GM21390 (cell line): ENCODE results near the gene PFN1.

Source experiments
- ATAC-seq: cut with Tn5 transposase; IDR thresholded peaks from one replicate; pipeline ENCODE4 v1.9.1; 2021; ENCODE audit not compliant: unreplicated experiment

PFN1 gene

GRCh38 chr17:4945944-4946280 is 2.4 kb downstream of the PFN1 start:
- ATAC-seq, result no peak

DNA sequence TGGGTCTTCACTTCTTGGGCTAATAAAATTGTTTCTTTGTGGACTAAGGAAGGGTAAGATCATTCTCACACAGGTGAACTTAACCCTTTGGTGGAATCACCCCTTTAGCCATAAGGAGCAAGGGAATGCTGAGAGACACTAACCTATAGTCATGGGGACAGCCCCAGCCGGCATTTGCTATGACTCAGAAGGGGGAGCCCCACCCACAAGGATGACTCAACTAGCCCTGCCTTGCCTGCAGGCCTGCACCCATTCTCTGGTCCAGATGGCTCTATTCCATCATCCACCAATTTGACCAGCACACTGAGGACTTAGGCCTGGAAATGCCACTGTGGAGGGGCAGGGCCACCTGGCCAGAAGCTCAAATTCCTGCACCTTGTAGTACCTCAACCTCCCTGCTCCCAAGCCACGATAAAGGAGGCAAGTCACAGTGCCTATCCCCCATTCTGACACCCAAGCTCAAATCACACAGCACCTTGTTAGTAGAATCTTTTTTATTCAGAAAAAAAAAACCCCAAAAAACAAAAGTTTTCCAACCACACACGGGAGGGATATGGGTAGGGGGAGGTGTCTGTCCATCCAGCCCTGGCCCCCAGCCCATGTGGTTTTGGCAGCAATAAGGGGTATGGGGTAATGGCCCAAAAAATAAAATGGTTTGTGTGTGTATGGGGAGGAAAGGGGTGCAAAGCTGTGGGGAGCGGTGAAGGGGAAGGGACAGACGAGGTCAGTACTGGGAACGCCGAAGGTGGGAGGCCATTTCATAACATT is 3.0 kb downstream of the PFN1 start:
- no peak for ATAC-seq

DNA sequence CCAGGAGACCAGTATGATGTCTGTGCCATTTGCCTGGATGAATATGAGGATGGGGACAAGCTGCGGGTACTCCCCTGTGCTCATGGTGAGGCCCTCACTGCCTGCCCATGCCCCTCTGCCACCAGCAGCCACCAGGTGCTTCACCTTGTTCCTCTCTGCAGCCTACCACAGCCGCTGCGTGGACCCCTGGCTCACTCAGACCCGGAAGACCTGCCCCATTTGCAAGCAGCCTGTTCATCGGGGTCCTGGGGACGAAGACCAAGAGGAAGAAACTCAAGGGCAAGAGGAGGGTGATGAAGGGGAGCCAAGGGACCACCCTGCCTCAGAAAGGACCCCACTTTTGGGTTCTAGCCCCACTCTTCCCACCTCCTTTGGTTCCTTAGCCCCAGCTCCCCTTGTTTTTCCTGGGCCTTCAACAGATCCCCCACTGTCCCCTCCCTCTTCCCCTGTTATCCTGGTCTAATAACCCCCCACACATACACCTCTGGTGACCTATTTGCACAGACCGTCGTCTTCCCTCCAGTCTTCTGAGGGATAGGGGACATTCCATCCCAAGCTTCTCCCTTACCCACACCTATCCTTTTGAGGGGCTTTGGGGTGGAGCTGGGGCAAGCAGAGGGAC is 3.7 kb downstream of the PFN1 start:
- ATAC-seq, result no peak

DNA sequence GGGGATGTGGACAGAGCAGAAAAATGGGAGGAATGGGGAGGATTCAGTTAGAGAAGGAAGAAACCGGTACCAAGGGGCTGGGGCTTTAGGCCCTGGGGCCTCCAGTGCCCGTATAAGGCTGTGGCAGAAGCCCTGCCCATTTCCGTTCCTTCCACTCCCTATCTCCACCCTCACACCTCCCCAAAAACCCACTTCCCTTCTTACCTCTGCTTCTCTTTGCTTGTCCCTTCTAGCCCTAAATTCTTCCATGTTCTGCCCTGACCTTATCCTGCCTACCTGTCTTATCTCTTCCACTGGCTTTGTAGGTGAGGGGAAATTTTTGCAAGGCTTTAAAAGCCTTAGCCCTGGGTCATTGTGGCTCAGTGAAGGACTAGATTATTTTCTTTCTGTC is 4.2 kb downstream of the PFN1 start:
- no peak for ATAC-seq

GRCh38 chr17:4942760-4943508 is 5.4 kb downstream of the PFN1 start:
- no peak for ATAC-seq

DNA sequence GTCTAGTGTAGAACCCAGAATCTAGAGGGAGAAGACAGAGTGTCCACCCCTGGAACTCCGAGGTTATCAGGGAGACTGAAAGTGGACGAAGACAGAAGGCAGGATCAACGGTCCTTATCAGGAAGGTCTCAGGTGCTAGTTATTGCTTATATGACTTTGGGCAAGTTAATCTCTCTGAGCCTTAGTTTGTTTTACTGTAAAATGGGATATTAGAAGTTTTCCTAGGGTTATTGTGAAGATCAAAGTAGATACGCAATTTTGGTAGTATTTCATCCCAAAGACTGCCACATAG is 7.1 kb downstream of the PFN1 start:
- ATAC-seq, result no peak

GRCh38 chr17:4940555-4941318 is 7.6 kb downstream of the PFN1 start:
- no peak for ATAC-seq

GRCh38 chr17:4939796-4940554 is 8.4 kb downstream of the PFN1 start, which contains the start of the genes RNF167 and SLC25A11:
TSS of gene RNF167 (plus strand) at chr17:4940268. CDS start at chr17:4940910, 642 bp downstream.
TSS of gene SLC25A11 (minus strand) at chr17:4940046. CDS start at chr17:4939910, 136 bp downstream.
- ATAC-seq, result peak; percentile 68

- peak; percentile 2 for ATAC-seq
These were observed 8.9 kb downstream of the PFN1 start for GRCh38 chr17:4939546-4939795.

DNA sequence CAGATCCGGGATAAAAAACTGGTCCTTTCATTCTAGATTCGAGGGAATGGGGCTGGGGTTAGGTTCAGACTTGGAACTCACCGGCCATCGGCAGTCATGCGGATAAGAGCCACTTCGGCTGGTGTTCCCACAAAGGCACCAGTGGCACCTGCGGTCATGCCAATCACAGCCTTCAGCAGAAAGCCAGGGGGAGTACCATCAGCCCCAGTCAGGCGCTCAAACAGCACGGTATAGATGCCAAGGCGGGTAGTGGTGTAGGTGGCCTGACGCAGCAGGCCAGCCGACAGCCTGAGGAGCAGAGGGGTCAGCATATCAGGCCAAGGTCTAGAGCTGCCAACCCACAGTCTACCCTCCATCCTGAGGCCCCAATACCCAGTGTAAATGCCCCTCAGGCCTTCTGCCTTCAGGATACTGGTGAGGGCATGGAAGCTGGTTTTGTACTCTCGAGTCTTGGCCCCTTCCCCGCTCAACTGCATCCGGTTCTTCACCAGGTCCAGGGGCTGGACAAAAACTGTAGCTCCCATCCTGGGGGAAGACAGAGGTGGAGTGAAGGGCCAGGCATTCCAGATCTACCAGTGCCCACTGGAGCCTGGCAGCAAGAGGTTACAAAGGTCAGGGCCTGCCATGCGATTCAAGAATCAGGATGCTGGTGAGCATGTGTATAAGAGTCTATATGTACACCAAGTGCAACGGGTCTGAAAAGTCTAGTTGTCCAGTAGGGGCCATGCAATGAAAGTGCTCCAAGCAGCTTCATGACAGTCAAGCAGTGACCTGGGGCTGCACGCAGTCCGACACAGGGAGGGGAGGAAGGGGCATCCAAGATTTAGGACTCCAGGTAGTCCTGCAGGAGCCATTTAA is 9.4 kb downstream of the PFN1 start:
- ATAC-seq, result no peak

DNA sequence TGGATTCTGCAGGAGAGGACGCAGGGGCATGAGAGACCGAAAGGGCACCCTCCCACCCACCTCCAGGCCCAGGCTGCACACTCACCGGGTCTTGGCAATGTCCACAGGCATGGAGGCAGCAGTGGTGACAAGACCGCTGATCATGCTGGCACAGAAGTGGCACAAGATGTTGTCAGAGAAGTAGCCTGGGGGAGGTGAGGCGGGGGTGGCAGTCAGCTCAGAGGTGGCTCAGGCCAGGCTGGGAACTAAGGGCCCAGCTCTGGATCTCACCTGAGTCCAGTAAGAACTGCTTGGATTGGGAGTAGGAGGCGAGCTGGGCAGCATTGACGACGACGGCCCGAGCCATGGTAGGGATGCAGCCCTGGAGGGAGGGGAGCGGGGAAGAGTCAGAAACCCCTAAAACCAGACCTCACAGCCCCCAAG is 10.2 kb downstream of the PFN1 start:
- ATAC-seq, result no peak

- ATAC-seq, result no peak
These were observed 10.8 kb downstream of the PFN1 start for GRCh38 chr17:4937553-4937952.

DNA sequence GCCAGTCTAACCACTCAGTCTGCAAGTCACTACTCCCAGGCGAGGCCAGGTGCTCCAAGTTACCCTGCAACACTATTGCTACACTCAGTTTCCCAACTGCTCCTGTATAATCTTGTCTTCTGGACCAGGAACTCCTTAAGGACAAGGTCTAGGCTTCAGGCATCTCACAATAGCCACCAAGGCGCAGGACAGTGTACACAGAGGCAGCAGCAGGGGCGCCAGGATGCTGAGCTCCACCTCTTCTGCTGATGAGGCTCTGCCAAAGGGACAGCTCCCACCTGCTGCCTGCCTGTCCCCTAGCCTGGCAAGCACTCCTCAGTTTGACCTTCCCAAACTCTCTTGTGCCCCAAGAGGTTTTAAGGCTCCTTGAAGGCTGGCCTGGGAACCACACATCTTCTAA is 11.9 kb downstream of the PFN1 start:
- ATAC-seq, result no peak

- no peak for ATAC-seq
These were observed 12.7 kb downstream of the PFN1 start for GRCh38 chr17:4935650-4936049.

GRCh38 chr17:4934173-4934979 is 14.0 kb downstream of the PFN1 start:
- no peak for ATAC-seq

GRCh38 chr17:4933646-4934045 is 14.7 kb downstream of the PFN1 start:
- ATAC-seq, result no peak

- no peak for ATAC-seq
These were observed 15.6 kb downstream of the PFN1 start for GRCh38 chr17:4932756-4933155.

- ATAC-seq, result no peak
These were observed 16.4 kb downstream of the PFN1 start, which contains the start of gene GP1BA for GRCh38 chr17:4931963-4932362. TSS of gene GP1BA (plus strand) at chr17:4932277. CDS start at chr17:4932605, 328 bp downstream.

GRCh38 chr17:4928881-4929280 is 19.4 kb downstream of the PFN1 start:
- no peak for ATAC-seq
